NCI-H2081 (cell line): ENCODE measurements around the gene TAOK1.

ENCODE experiments used
- DNase-seq, 2 experiments: peaks; one replicate each; lab custom pipeline; 2025; lab: John Stamatoyannopoulos, UW

Gene TAOK1

DNA sequence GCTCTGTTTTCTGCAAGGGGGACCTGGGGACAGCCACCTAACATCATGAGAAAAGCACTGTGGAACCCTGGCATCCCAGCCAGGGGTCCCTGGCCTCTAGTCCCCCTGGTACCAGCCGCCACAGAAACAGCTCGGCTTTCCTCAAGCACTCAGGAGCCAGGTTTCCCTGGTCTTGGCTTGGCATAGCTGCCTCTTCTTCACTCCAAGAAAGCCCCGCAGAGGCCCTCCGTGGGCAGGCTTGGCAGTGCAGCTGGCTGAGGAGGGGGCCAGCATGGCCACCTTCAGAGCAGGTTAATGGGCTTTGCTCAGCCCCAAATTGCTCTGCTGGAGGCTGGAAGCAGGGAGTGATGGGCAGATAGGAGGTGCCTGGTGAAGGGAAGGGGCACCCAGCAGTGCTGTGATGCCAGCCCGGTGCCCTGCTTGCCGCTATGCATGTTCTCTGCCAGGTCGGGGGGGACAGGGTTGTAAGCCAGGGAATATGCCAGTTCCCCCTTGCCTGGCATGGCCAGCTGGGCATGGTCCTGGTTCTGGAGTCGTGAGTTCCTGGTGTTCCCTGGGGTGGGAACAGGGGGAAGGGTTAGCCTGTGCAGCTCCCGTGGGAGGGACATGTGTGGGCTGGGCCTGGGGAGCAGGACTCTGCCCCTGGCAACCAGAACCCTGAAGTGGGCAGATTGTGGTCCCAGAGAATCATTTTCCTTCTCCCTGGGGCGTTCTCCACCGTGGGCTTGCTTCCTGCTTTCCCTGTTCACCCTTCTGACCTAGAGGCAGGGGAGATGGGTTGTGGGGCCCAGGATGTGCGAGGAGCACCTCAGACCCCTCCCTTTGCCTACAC lies 206.0 kb downstream of the TAOK1 start:
- no peak for DNase-seq

DNA sequence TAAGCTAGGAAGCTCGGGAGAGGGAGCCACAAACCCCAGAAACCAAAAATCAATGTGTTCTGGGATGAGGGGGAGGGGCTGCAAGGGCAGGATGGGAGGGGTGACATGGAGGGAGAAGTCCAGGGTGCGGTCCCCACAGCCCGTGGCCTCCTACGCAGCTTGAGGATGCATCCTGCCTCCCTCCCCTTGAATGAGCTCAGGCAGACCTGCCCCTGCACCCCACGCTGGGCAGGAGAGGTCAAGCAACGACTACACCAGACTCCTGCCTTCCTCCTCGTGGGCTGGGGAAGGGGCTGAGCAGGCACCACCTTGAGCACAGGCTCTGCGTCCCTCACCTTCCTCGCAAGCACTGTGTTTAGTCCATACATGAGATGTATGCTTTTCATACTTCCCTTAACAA lies 206.6 kb downstream of the TAOK1 start:
- no peak for DNase-seq

DNA sequence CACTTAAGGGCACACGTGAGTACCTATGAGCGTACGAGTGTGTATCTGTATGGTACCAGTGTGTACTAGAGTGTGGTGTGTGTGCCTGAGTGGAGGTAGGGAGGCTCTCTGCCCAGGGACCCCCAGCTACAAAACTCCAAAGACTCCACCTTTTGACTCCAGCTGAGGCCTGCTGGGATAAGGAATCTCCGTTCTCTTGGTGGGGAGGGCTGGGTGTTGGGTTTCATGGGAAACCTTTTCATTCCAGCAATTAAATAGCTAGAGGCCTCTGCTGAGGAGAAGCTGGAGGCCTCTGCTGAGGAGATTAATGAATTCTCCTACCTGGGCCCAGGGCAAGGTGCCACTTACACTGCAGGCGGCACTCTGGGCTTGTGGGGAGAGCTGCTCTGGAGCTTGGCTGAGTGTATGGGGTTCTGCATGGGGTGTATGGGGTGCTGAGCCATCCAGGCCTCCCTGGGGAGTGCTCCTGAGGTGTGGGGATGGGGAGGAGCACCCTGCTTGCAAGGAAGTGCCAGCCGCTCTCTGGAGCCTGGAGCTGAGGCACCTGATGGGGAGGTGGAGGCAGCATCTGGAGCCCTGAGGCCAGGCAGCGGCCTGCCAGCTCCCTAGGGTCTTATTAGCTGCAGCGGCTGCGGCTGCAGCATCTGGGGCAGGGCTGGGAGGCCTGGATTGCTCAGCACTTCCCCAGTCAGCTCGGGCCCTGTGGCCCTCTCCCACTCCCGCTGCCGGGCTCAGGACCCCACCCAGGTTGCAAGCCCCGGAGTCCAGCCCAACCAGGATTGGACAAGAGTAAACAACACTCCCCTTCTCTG lies 207.4 kb downstream of the TAOK1 start:
- DNase-seq = peak in 1 of 2 experiments; percentile 2
